Urothelium cell line (cell line): ENCODE results near the gene ABHD10.
A peak's percentile ranks its signal among the peaks of the same experiment; 100 is the strongest.

Experiments used
- DNase-seq: peaks from one replicate; pipeline ENCODE4 v3.0.0; 2011; ENCODE audit warnings: low spot score, mixed read lengths
- FAIRE-seq: peaks from 2 replicates; lab custom pipeline; 2011; peaks lifted over from hg19 to GRCh38; lab: Jason Lieb, UNC

The ABHD10 gene

DNA sequence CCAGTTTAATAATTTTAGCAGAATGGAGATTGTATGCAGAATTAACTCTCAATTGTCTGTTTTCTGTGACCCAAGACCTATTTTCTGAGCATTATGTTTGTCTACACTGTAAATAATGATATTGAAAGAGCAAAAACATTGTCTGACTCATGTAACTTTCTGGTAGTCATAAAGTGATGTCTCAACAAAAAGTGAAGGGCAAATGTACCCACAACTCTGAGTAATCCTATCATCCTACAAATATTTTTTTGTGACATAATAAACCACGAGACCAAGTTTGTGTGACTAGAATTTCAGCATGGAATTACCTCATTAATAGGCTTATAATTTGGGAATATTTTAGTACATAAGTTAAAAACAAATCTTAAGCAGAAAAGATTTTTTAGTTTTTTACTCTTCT, 15.4 kb upstream of the ABHD10 start:
- DNase-seq (peak; percentile 42), FAIRE-seq (no peak)

- DNase-seq (no peak), FAIRE-seq (no peak)
Measured at GRCh38 chr3:111965484-111965883, 13.3 kb upstream of the ABHD10 start.

- FAIRE-seq (no peak), DNase-seq (no peak)
Measured at GRCh38 chr3:111967068-111967467, 11.8 kb upstream of the ABHD10 start.

DNA sequence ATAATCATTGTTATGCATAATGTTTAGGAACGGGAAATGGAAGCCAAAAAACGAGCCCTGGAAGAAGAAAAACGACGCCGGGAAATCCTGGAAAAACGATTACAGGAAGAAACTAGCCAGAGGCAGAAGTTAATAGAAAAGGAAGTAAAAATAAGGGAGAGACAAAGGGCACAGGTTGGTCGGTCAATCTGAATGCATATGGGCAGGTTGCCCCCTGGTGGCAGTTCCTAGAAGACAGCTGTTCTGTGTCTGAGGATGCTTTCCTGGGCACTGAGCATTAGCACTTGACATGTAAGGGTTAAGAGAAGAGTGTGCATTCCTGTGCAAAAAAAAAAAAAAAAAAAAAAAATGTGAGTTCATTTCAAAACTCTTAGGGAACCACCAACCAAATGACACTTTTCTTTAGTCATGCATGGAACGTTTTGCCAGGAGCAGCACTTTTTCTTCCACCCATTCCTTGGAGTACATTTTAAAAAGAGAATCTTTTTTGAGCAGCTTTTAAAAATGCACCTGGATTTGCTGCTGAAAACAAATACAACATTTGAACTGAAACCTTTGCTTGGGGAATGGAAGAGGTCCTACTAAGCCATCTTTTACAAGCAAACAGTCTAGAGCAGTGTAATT, 11.1 kb upstream of the ABHD10 start:
- FAIRE-seq = peak; percentile 62

DNA sequence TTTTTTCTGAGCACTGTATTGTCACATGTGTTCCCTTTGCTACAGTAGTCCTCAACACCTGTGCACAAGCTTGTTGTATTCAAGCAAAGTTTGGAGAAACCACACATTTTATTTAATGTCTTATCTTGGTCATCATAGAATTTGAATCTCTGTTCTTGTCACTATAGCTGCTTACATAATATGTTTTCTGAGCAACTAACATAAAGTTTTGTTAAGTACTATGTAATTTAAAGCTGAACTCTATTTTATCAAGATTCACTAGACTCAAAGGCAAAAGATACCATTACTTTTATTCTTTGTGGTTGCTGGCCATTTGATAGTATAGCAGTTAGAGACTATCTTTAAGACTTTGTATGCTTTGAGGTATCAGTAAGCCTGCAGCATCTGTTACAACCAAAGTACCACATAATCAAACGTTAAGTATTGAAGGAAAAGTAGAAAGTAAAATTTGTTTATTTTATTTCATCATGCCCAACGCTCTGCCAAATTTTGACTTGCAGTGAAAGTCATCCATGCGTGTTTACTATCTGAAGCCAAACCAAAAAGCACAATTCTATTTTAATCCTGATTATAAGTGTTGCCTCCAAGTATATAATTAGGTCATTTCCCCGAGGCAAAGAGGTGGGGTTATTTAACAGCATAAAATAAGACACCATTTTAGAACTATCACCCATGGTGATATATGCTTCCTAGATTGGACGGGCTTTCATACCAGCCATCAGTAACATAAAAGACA, 10.3 kb upstream of the ABHD10 start:
- DNase-seq (no peak), FAIRE-seq (no peak)

More for the DNA sequence above, 11.1 kb upstream of the ABHD10 start:
- DNase-seq = peak; percentile 71

- FAIRE-seq (no peak), DNase-seq (no peak)
Measured at GRCh38 chr3:111970376-111970775, 8.4 kb upstream of the ABHD10 start.

DNA sequence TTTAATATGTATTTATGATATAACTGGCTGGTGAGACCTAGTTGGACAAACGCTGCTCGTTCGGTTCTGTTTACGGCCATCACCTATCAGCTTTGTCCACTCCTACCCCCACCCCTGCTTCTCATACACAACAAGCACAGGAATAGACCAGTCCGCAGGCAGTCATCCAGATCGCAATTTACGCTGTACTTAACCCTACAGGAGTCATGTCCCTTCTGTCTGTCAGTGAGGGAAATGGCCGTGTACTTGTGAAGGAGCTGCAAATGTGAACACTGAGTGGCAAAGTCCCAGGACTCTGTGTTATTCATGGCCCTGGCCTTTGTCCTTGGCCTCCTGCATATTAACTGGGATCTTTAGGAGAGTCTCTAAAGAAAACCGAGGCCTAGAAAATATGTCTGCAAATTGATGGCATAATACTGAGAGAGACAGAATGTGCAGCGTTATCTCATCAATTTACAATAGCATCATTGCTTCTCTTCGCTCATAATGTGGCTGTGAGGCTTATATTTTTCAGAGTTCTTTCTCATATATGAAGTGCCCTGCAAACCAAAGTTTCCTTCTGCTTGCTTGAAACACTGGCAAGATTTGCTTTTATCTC, 7.2 kb upstream of the ABHD10 start:
- no peak for DNase-seq
- FAIRE-seq = peak; percentile 65

- FAIRE-seq (no peak), DNase-seq (no peak)
Measured at GRCh38 chr3:111972891-111973290, 5.9 kb upstream of the ABHD10 start.

GRCh38 chr3:111975131-111975530, 3.7 kb upstream of the ABHD10 start:
- no peak for FAIRE-seq
- no peak for DNase-seq

- FAIRE-seq (no peak), DNase-seq (no peak)
Measured at GRCh38 chr3:111976254-111976653, 2.6 kb upstream of the ABHD10 start.

DNA sequence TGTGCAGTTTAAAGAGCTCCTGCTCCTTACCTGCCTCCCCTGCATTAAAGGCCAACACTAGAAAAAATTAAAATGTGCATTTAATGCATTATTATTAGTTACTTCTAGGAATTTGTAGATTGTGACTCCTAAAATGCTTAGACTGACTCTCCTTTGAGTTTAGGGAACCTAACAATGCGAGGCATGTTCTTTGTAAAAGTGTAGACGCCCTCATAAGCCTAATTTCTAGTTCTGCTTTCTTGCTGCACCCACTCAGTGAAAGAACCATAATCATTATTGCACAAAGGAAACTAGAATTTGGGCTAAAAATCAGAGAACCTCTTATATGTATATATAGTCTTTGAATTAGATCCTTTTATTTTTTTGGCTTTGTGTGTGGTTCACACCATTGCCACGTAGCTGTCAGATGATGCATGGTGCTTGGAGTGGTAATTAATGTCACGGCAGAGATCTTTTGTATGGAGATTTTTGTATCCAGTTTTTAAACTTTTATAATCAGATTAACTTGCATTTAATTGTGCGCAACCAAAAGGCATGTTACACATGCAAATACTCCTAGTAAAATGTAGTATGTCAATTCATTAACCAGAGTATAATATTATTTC, 710 bp downstream of the ABHD10 start:
- no peak for FAIRE-seq
- no peak for DNase-seq

- FAIRE-seq = no peak
- DNase-seq = no peak
Measured at GRCh38 chr3:111980716-111981456, 2.1 kb downstream of the ABHD10 start.

DNA sequence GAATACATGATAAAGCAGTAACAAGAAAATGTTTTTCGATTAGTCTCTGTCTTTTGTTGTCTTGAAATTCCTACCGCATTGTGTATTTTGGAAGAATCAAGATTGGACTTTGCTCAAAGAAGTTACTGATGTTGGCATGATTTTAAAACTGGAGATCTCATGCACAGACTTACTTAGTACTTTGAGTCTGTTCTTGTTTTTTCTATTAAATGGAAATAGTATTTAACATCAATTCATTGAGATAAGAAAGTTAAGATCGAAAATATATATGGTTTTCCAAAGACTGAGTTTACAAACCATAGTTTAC, 2.6 kb downstream of the ABHD10 start:
- DNase-seq (no peak), FAIRE-seq (no peak)

GRCh38 chr3:111984636-111985298, 5.9 kb downstream of the ABHD10 start:
- FAIRE-seq = no peak
- DNase-seq = no peak

DNA sequence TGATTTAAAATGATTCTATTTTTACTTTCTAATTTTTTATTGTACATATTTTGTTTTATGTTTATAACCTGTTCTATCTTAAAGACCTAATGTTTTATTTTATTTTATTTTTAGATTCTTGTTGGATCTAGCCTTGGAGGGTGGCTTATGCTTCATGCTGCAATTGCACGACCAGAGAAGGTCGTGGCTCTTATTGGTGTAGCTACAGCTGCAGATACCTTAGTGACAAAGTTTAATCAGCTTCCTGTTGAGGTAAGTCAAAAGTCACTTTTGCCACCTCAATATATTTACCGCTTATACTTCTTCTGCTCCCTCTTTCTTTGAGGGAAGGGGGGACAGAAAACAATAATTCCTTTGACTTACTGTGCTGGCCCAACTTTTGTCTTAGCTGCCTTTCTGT, 8.0 kb downstream of the ABHD10 start:
- no peak for FAIRE-seq
- no peak for DNase-seq

- DNase-seq = peak; percentile 47
- FAIRE-seq = peak; percentile 69
Measured at GRCh38 chr3:111989061-111989678, 10.3 kb downstream of the ABHD10 start.

DNA sequence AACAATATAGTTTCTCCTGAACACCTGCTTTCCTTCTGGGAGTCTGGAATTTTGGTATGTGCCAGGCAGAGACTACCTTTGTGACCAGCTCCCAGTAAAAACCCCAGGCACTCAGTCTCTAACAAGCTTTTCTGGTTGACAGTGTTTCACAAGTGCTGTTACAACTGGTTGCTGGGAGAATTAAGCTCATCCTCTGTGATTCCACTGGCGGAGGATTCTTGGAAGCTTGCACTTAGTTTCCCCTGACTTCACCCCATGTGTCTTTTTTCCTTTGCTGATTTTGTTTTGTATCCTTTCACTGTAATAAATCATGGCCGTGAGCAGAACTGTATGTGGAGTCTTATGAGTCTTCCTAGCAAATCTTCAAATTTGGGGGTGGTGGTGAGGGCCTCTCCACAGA, 14.2 kb downstream of the ABHD10 start:
- DNase-seq (no peak), FAIRE-seq (no peak)

DNA sequence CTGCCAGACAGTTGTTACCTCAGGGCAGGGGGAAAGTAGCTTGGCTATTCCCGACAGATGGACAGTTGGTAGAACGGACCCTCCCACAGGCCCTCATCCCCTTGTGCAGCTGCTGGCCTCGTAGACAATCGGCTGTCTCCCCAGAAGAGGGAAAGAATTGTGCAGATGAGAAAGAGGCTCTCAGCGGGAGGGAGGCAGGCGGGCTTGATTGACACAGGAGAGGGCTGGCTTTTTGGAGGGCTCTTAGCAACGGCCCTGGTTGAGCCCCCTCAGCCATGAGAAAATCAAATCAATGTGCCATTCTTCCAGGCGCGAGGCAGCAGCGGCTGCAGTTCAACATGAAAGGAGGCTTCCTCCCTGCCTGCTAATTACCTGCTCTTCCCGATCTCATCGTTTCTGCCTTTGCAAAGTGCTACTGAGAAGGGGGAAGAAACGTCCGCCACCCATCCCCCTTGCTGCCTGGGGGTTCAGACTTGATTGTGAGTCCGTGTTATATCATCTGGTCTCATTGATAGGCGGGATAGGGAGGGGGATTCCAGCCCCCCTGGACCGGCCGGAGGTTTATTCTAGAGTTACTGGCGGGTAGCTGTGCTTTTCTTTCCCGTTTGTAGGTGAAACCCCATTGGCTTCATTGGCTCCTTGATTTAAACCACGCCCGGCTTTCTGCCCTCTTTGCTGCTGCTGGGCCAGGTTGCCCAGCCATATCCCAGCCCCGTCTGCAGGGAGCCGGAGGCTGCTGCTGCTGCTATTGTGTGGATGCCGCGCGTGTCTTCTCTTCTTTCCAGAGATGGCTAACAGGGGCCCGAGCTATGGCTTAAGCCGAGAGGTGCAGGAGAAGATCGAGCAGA, 20.0 kb downstream of the ABHD10 start, which contains the start of gene TAGLN3:
Gene TAGLN3 (plus strand): TSS at position 287 of the 848 bp plus-strand sequence. CDS start 501 bp downstream, at position 788.
- FAIRE-seq = no peak
- DNase-seq = no peak
